Measurements from ENCODE around the gene MARCHF11. TPM values are rescaled to one million over a fixed set of nuclear protein-coding genes. Genes with fewer than 3 reads are reported as not detected.

Gene MARCHF11
- polyA plus RNA-seq, 3 donors = not detected

- Histone ChIP-seq H3K27ac (ENCODE audit: low read depth in 1 of 2, low read length in 2 of 2) (no peak overlapping the region), H4K20me1 (ENCODE audit: insufficient read depth, low read length) (no peaks in the 10 kb centered on the region), H3K79me2 (ENCODE audit: insufficient read depth, low read length) (no peaks in the 10 kb centered on the region), H2AFZ (ENCODE audit: insufficient read depth, low read depth, low read length, poor library complexity, severe bottlenecking) (no peak overlapping the region), H3K4me1 (ENCODE audit: control insufficient read depth in 1 of 2, insufficient read depth in 2 of 2, low read length in 2 of 2) (no peaks in the 10 kb centered on the region), H3K36me3 (replicated peaks in 1 of 2; ENCODE audit: control insufficient read depth in 1 of 2, insufficient read depth in 2 of 2, low read length in 2 of 2) (no peaks in the 10 kb centered on the region), H3K4me3 (replicated peaks in 1 of 3; ENCODE audit: low read depth in 2 of 3, low read length in 3 of 3) (no peak overlapping the region), H3K4me2 (replicated peaks; ENCODE audit: extremely low read depth, low read length, poor library complexity, severe bottlenecking) (no peak overlapping the region), H3K27me3 (ENCODE audit: control insufficient read depth in 2 of 2, insufficient read depth in 2 of 2, low read length in 2 of 2) (no peaks in the 10 kb centered on the region), H3K9ac (ENCODE audit: insufficient read depth, low read length, poor library complexity, severe bottlenecking) (no peak overlapping the region), H3K9me3 (replicated peaks in 1 of 2; ENCODE audit: control insufficient read depth in 1 of 2, insufficient read depth in 1 of 2, low read length in 2 of 2) (no peaks in the 10 kb centered on the region)
- Mint-ChIP-seq H3K36me3 (no peaks in the 10 kb centered on the region), H3K9me3 (no peaks in the 10 kb centered on the region), H3K4me1 (no peaks in the 10 kb centered on the region), H3K27me3 (ENCODE audit: low read depth in 3 of 3) (peaks cover 0 to 2% (median 0%) of the 10 kb centered on the region in 3 donors), H3K27ac (no peak overlapping the region), H3K4me3 (no peak overlapping the region)
- no peak for TF ChIP-seq CTCF (IDR thresholded peaks at IDR 0.05)
- DNase-seq = no peak
- no CpG with 5 or more reads among the region's 2 CpGs for WGBS (ENCODE audit: insufficient coverage)
- intact Hi-C loops (cut with micrococcal nuclease) = no loop called here
Measured at GRCh38 chr5:16159636-16160035, 20.0 kb downstream of the MARCHF11 start.

GRCh38 chr5:16156152-16156551 is 23.4 kb downstream of the MARCHF11 start:
- DNase-seq = no peak
- intact Hi-C loops (cut with micrococcal nuclease) = no loop called here
- H3K4me3 ChIP-seq (replicated peaks in 1 of 3; ENCODE audit: low read depth in 2 of 3, low read length in 3 of 3) = no peak overlapping the region
- no peak overlapping the region for H2AFZ ChIP-seq (ENCODE audit: insufficient read depth, low read depth, low read length, poor library complexity, severe bottlenecking)
- H3K4me1 ChIP-seq (ENCODE audit: control insufficient read depth in 1 of 2, insufficient read depth in 2 of 2, low read length in 2 of 2) = no peaks in the 10 kb centered on the region
- Mint-ChIP-seq H3K9me3 (no peaks in the 10 kb centered on the region), H3K36me3 (no peaks in the 10 kb centered on the region), H3K4me1 (no peaks in the 10 kb centered on the region), H3K4me3 (no peak overlapping the region), H3K27me3 (ENCODE audit: low read depth in 3 of 3) (peaks cover 0 to 2% (median 0%) of the 10 kb centered on the region in 3 donors), H3K27ac (no peak overlapping the region)
- no peaks in the 10 kb centered on the region for H3K79me2 ChIP-seq (ENCODE audit: insufficient read depth, low read length)
- no peak for TF ChIP-seq CTCF (IDR thresholded peaks at IDR 0.05)
- H3K36me3 ChIP-seq (replicated peaks in 1 of 2; ENCODE audit: control insufficient read depth in 1 of 2, insufficient read depth in 2 of 2, low read length in 2 of 2) = no peaks in the 10 kb centered on the region
- H3K9ac ChIP-seq (ENCODE audit: insufficient read depth, low read length, poor library complexity, severe bottlenecking) = no peak overlapping the region
- H3K27ac ChIP-seq (ENCODE audit: low read depth in 1 of 2, low read length in 2 of 2) = no peak overlapping the region
- no peak overlapping the region for H3K4me2 ChIP-seq (replicated peaks; ENCODE audit: extremely low read depth, low read length, poor library complexity, severe bottlenecking)
- no peaks in the 10 kb centered on the region for H3K27me3 ChIP-seq (ENCODE audit: control insufficient read depth in 2 of 2, insufficient read depth in 2 of 2, low read length in 2 of 2)
- no CpG with 5 or more reads among the region's 1 CpG for WGBS (ENCODE audit: insufficient coverage)
- H4K20me1 ChIP-seq (ENCODE audit: insufficient read depth, low read length) = no peaks in the 10 kb centered on the region
- H3K9me3 ChIP-seq (replicated peaks in 1 of 2; ENCODE audit: control insufficient read depth in 1 of 2, insufficient read depth in 1 of 2, low read length in 2 of 2) = no peaks in the 10 kb centered on the region
